ENCODE data around the gene WDR27.

- TF ChIP-seq CTCF (IDR thresholded peaks at IDR 0.05): no peak
- no peak for TF ChIP-seq POLR2AphosphoS5 (IDR thresholded peaks at IDR 0.05)
Measured at GRCh38 chr6:169539176-169539897, 162.5 kb downstream of the WDR27 start.
